ENCODE data around the gene SERPINA4. TPM values are rescaled to one million over a fixed set of nuclear protein-coding genes. Genes with fewer than 3 reads are reported as not detected.

The SERPINA4 gene
- total RNA-seq, 3 donors from 2014 or later (not counting 1 experiment from before 2014, with no cell fraction given) = not detected

- peaks cover 8 to 21% of the 10 kb centered on the region in 2 donors for H3K27me3 Mint-ChIP-seq (ENCODE audit: low read depth in 2 of 2)
- H3K9me3 Mint-ChIP-seq = no peaks in the 10 kb centered on the region
- Histone ChIP-seq H3K9me3 (ENCODE audit: control insufficient read depth, insufficient read depth, low read length) (peaks cover 2% of the 10 kb centered on the region), H3K27me3 (ENCODE audit: control insufficient read depth, insufficient read depth, low read length) (no peaks in the 10 kb centered on the region), H3K27ac (ENCODE audit: low read length) (no peak overlapping the region), H3K36me3 (ENCODE audit: control insufficient read depth, insufficient read depth, low read length) (no peaks in the 10 kb centered on the region), H3K4me1 (ENCODE audit: control insufficient read depth, insufficient read depth, low read length) (no peaks in the 10 kb centered on the region), H3K4me3 (ENCODE audit: low read length) (no peak overlapping the region)
- intact Hi-C loops (cut with micrococcal nuclease) = no loop called here
- H3K27ac Mint-ChIP-seq = no peak overlapping the region
- H3K36me3 Mint-ChIP-seq = no peaks in the 10 kb centered on the region
- TF ChIP-seq CTCF (IDR thresholded peaks at IDR 0.05) = no peak
- DNase-seq (no peak), ATAC-seq (no peak)
- WGBS (ENCODE audit: insufficient coverage) = 84% methylated on average over 9 of the region's 9 CpGs
- H3K4me3 Mint-ChIP-seq = no peak overlapping the region
- H3K4me1 Mint-ChIP-seq = no peaks in the 10 kb centered on the region
Measured at GRCh38 chr14:94559638-94560290, 1.5 kb upstream of the SERPINA4 start.

DNA sequence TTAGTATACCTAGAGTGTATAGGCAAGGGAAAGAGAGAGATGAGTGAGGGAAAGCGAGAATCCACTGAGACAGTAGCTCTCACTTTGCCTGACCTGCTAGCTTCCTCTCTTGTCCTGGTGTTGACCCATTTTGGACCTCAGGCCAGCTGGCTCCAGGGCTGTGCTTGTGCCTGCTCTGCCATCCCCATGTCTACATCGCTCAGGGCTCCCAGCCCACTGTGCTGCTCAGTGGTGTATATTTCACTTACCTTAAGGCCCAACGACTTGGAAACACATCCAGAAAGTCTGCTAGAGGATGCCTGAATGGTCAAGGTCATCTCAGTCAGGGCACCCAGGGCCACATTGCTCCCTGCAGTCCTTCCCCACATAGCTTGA lies 964 bp upstream of the SERPINA4 start:
- H3K36me3 Mint-ChIP-seq = no peaks in the 10 kb centered on the region
- H3K27ac Mint-ChIP-seq = no peak overlapping the region
- Histone ChIP-seq H3K27me3 (ENCODE audit: control insufficient read depth, insufficient read depth, low read length) (no peaks in the 10 kb centered on the region), H3K36me3 (ENCODE audit: control insufficient read depth, insufficient read depth, low read length) (no peaks in the 10 kb centered on the region), H3K4me1 (ENCODE audit: control insufficient read depth, insufficient read depth, low read length) (no peaks in the 10 kb centered on the region), H3K4me3 (ENCODE audit: low read length) (no peak overlapping the region), H3K9me3 (ENCODE audit: control insufficient read depth, insufficient read depth, low read length) (peaks cover 2% of the 10 kb centered on the region), H3K27ac (ENCODE audit: low read length) (no peak overlapping the region)
- intact Hi-C loops (cut with micrococcal nuclease) = no loop called here
- WGBS (ENCODE audit: insufficient coverage) = 72% methylated on average over 3 of the region's 3 CpGs
- no peaks in the 10 kb centered on the region for H3K9me3 Mint-ChIP-seq
- H3K27me3 Mint-ChIP-seq (ENCODE audit: low read depth in 2 of 2) = peaks cover 8 to 16% of the 10 kb centered on the region in 2 donors
- no peaks in the 10 kb centered on the region for H3K4me1 Mint-ChIP-seq
- no peak for TF ChIP-seq CTCF (IDR thresholded peaks at IDR 0.05)
- no peak for DNase-seq
- ATAC-seq = no peak
- no peak overlapping the region for H3K4me3 Mint-ChIP-seq

- H3K9me3 ChIP-seq (ENCODE audit: control insufficient read depth, insufficient read depth, low read length) = no peaks in the 10 kb centered on the region
- H3K4me1 Mint-ChIP-seq = no peaks in the 10 kb centered on the region
- no peak overlapping the region for H3K4me3 ChIP-seq (ENCODE audit: low read length)
- H3K27me3 ChIP-seq (ENCODE audit: control insufficient read depth, insufficient read depth, low read length) = no peaks in the 10 kb centered on the region
- H3K4me3 Mint-ChIP-seq = no peak overlapping the region
- H3K4me1 ChIP-seq (ENCODE audit: control insufficient read depth, insufficient read depth, low read length) = no peaks in the 10 kb centered on the region
- H3K9me3 Mint-ChIP-seq = no peaks in the 10 kb centered on the region
- TF ChIP-seq CTCF (IDR thresholded peaks at IDR 0.05) = no peak
- H3K36me3 ChIP-seq (ENCODE audit: control insufficient read depth, insufficient read depth, low read length) = no peaks in the 10 kb centered on the region
- no peak for ATAC-seq
- H3K36me3 Mint-ChIP-seq = no peaks in the 10 kb centered on the region
- H3K27ac Mint-ChIP-seq = no peak overlapping the region
- no peak overlapping the region for H3K27ac ChIP-seq (ENCODE audit: low read length)
- intact Hi-C loops (cut with micrococcal nuclease) = no loop called here
- DNase-seq = no peak
- H3K27me3 Mint-ChIP-seq (ENCODE audit: low read depth in 2 of 2) = peaks cover 11 to 14% of the 10 kb centered on the region in 2 donors
- WGBS (ENCODE audit: insufficient coverage) = 94% methylated on average over 5 of the region's 7 CpGs
Measured at GRCh38 chr14:94561656-94562010, 391 bp downstream of the SERPINA4 start.

DNA sequence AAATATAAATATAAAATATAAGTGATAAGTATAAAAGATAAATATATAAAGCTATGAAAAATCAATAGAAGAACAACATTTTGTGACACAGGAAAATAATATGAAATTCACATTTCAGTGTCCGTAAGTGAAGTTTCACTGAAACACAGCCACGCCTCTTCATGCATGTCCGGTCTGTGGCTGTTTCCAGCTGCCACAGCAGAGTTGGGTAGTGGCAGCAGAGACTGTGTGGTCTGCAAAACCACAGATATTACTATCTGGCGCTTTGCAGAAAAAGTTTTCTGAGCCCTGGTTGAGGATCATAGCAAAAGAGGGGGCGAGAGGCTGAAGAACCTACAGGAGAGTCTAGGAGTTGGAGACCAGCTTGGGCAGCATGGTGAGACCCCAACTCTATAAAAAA lies 780 bp downstream of the SERPINA4 start:
- ATAC-seq = no peak

More for the DNA sequence above, 780 bp downstream of the SERPINA4 start:
- WGBS (ENCODE audit: insufficient coverage) = 68% methylated on average over 5 of the region's 5 CpGs
- H3K27ac Mint-ChIP-seq = no peak overlapping the region
- no peaks in the 10 kb centered on the region for H3K4me1 Mint-ChIP-seq
- no peak overlapping the region for H3K4me3 ChIP-seq (ENCODE audit: low read length)
- H3K36me3 ChIP-seq (ENCODE audit: control insufficient read depth, insufficient read depth, low read length) = no peaks in the 10 kb centered on the region
- no peaks in the 10 kb centered on the region for H3K9me3 Mint-ChIP-seq
- no peaks in the 10 kb centered on the region for H3K4me1 ChIP-seq (ENCODE audit: control insufficient read depth, insufficient read depth, low read length)
- intact Hi-C loops (cut with micrococcal nuclease) = no loop called here
- H3K27ac ChIP-seq (ENCODE audit: low read length) = no peak overlapping the region
- no peak for DNase-seq
- H3K27me3 Mint-ChIP-seq (ENCODE audit: low read depth in 2 of 2) = peaks cover 11 to 14% of the 10 kb centered on the region in 2 donors
- no peak overlapping the region for H3K4me3 Mint-ChIP-seq
- no peaks in the 10 kb centered on the region for H3K27me3 ChIP-seq (ENCODE audit: control insufficient read depth, insufficient read depth, low read length)
- no peaks in the 10 kb centered on the region for H3K9me3 ChIP-seq (ENCODE audit: control insufficient read depth, insufficient read depth, low read length)
- no peak for TF ChIP-seq CTCF (IDR thresholded peaks at IDR 0.05)
- H3K36me3 Mint-ChIP-seq = no peaks in the 10 kb centered on the region

Data from natural killer cell (primary cell).